GM12864 (cell line): ENCODE measurements around the gene PLCL2.

ENCODE experiments used
- DNase-seq: peaks from one replicate; pipeline ENCODE4 v3.0.0-alpha.2; 2011; ENCODE audit warnings: low read depth
- H3K4me3 ChIP-seq: 2 replicates; pipeline ENCODE4 v1.5.1; 2011; ENCODE audit warnings: mild to moderate bottlenecking, low read depth, low read length, control low read depth
- CTCF ChIP-seq: IDR thresholded peaks from 2 replicates; pipeline ENCODE4 v1.5.1; 2011; ENCODE audit warnings: low read depth, mild to moderate bottlenecking, moderate library complexity, low read length, control low read depth, inconsistent platforms; ENCODE audit errors: missing control alignments

Gene PLCL2

GRCh38 chr3:17050071-17050470 is 165.3 kb downstream of the PLCL2 start:
- no peak for DNase-seq
- no peak overlapping the region for H3K4me3 ChIP-seq
- no peak for TF ChIP-seq CTCF

GRCh38 chr3:17050506-17050905 is 165.8 kb downstream of the PLCL2 start:
- DNase-seq: no peak
- no peak for TF ChIP-seq CTCF
- no peak overlapping the region for H3K4me3 ChIP-seq

GRCh38 chr3:17052363-17052762 is 167.6 kb downstream of the PLCL2 start:
- no peak for DNase-seq
- TF ChIP-seq CTCF: no peak
- H3K4me3 ChIP-seq: no peak overlapping the region

GRCh38 chr3:17054301-17054981 is 169.7 kb downstream of the PLCL2 start:
- DNase-seq: no peak
- H3K4me3 ChIP-seq: no peak overlapping the region
- no peak for TF ChIP-seq CTCF

GRCh38 chr3:17054982-17055343 is 170.2 kb downstream of the PLCL2 start:
- DNase-seq: no peak
- H3K4me3 ChIP-seq: no peak overlapping the region
- no peak for TF ChIP-seq CTCF

GRCh38 chr3:17055374-17056276 is 170.9 kb downstream of the PLCL2 start:
- no peak for DNase-seq
- H3K4me3 ChIP-seq: no peak overlapping the region
- no peak for TF ChIP-seq CTCF
